Measurements from ENCODE around the gene CPN2.

Gene CPN2

DNA sequence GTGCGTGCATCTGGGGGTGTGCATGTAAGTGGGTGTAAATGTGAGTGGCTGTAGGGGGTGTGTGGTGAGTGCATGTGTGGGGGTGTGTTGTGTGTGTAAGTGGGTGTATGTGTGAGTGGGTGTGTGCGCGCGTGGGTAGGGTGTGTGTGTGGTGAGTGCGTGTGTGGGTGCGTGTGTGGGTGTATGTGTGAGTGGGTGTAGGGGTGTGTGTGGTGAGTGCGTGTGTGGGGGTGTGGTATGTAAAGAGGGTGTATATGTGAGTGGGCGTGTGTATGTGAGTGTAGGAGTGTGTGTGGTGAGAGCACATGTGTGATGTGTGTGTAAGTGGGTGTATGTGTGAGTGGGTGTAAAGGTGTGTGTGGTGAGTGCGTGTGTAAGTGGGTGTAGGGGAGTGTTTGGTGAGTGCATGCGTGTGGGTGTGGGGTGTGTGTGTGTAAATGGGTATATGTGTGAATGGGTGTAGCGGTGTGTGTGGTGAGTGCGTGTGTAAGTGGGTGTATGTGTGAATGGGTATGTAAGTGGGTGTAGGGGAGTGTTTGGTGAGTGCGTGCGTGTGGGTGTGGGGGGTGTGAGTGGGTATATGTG, 916 bp upstream of the CPN2 start:
- DNase-seq = no peak

DNA sequence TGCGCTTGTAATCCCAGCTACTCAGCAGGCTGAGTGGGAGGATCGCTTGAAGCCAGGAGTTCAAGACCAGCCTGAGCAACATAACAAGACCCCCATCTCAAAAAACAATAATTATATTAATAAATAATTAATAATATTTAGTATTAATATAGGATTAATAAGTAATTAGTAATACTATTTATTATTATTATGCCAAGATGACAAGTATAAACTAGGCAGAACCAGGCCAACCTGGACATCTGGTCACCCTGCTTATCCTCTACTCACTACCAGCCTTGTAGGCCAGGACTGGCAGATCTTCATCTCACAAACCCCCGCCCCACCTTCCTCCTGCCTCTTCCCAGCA, 429 bp downstream of the CPN2 start:
- no peak for DNase-seq

DNA sequence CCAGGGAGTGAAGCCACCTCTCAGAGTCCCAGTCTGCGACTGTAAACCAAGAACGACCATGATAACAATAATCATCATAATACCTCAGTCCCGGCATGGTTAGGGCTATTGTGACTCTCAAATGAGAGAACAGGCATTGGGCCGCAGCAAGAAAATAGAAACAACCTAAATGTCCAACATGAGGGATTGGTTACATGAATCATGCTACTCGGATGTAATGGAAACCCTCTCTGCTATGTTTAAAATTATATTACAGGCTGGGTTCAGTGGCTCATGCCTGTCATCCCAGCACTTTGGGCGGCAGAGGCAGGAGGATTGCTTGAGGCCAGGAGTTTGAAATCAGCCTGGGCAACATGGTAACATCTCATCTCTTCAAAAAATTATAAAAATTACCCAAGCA, 2.8 kb downstream of the CPN2 start:
- no peak for DNase-seq

DNA sequence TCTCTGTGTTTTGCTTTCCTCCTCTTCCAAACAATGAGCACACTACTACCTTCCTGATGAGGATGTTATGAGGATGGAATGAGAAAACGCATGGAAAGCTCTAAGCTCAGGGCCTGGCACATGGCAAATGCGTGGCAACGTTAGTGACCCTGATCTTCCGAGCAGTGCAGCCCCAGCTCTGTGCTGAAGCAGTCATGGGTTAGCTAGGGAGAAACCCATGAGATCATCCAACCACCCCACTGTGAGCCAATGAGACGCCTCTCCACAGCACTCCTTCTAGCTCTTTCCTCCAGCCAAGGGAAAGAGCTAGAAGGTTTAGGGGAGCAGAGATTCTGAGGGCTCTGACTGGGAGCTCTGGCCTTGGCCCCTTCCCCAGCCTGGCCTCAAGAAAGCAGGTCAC, 4.5 kb downstream of the CPN2 start:
- no peak for DNase-seq

DNA sequence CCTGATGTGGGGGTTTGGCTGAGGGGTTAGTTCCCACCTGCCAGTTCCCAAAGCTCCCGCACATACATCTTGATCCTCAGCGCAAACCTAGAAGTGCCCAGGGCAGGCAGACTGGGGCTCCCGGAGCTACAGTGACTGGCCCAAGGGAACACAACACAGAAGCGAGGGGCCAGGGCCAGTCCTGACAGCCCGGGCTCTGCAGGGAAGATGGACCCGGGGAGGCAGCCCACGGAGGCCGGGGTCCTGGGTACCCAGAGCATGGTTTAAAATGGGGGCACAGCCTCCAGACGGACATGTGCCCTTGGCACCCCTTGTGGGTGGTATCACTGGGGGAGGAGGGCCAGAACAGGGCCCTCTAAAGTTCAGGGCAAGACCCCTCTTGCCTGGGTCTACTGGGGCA, 5.1 kb downstream of the CPN2 start:
- no peak for DNase-seq

DNA sequence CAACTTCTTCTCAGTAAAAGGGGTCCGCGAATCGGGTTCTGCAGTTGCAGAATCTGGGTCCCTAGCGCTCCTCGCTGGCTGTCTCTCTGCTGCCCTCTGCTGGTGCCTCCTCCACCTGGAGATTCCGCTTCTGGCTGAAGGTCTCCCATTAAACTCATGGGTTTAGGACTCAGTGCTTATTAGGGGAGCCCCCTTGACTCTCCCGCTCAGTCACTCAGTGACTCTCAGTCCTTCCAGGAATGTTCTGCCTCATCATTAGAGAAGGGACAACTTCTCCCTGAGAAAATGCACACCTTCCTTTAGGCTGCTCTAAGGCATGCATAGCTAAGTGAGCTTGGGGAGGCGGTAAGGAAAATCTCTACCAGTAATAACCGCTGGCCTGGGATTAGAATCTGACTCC, 7.1 kb downstream of the CPN2 start:
- DNase-seq = peak; percentile 88

DNA sequence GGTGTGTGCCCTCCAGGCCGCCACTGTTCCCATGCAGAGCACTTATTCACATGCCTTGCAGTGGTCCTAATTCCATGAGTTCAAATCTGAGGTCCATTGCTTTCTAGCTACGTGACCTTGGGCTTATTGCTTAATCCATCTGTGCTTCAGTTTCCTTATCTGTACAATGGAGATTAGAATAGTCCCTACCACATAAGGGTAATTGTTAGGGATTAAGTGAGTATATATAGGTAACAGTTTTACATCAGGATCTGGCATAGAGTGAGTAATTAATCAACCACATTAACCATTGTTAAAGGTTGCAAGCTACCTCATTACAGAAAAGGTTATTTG, 7.6 kb downstream of the CPN2 start:
- DNase-seq = no peak

DNA sequence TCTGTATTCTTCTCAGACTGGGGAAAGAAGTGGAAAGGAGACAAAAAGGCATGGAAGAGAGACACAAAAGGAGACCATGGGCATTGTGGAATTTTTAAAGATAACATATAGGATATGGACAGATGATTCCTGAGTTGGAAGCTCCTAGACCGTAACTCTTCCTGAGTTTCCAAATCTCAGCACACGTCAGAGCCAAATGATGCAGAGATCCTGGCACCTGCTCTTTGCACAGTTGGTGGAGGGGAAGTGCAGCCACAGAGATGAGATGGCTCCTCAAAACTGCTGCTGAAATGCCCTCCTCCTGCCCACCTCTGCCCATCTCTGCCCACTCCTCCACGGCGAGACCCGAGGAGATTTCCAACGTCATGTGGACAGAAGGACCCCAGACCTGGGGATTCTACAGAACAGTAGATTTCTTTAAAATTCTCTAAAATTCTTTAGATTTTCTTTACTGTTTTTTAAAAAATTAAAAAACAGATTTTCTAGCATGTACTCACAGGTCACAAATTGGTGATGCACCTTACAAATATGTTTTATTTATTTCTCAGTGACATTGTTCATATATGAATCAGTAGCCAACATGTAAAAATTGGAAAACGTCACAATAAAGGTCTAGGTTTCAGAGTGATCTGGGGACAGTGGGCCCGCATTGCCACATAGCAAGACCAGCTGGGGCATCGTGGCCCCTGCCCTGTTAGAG, 8.1 kb downstream of the CPN2 start:
- no peak for DNase-seq

DNA sequence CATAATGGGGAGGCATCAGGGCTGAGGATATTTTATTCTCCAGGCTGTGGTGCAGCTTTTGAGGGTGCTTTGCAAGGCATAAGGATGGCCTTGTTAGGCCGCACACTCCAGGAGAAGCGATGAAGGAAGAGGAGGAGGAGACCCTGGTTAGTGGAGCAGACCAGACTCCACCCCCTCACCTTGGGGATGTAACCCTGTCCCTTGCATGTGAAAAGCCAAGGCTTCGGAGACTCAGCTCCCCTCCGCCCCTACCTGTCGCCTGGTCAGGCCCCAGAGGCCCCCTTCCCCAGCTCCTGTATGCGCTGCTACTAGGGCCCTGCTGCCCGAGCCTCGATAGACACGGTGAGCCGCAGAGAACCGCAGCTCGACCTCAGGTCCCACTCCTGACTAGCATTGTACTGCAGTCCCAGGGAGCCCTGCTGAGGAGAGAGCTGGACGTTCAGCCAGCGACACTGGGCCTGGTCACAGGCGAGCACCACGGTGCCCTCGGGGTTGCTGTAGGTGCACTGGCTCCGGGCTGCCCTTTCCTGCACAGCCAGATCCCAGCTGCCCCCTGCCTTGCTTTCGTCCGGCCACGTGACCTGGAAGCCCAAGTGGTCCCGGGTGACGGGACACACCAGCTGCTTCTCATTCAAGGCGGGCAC, 10.2 kb downstream of the CPN2 start:
- DNase-seq = no peak

DNA sequence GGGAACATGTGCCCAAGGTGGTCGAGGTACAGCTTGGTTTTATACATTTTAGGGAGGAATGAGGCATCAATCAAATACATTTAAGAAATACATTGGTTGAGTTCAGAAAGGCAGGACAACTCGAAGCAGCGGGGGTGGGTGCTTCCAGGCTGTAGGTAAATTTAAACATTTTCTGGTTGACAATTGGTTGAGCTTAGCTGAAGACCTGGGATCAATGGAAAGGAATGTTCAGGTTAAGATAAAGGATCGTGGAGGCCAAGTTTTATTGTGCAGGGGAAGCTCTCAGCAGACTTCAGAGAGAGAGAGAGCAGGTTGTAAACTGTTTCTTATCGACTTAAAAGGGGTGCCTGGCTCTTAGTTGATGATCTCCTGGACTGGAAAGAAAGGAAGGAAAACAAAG, 11.3 kb downstream of the CPN2 start:
- DNase-seq = no peak

DNA sequence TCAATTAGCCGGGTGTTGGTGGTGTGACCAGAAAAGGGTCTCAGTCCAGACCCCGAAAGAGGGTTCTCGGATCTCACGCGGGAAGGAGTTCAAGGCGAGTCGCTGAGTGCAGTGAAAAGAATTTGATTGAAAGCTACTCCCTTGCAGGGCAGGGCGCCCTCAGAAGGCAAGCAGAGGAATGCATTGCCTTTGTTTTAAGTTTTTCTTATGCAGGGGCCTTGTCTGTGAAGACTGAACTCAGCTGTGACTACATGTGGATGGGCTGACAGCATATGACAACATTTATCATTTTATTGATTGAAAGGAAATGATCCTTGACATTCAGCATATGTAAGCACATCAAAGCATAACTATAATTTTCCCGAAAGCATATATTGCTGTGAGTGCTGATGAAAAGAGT, 11.8 kb downstream of the CPN2 start:
- no peak for DNase-seq

DNA sequence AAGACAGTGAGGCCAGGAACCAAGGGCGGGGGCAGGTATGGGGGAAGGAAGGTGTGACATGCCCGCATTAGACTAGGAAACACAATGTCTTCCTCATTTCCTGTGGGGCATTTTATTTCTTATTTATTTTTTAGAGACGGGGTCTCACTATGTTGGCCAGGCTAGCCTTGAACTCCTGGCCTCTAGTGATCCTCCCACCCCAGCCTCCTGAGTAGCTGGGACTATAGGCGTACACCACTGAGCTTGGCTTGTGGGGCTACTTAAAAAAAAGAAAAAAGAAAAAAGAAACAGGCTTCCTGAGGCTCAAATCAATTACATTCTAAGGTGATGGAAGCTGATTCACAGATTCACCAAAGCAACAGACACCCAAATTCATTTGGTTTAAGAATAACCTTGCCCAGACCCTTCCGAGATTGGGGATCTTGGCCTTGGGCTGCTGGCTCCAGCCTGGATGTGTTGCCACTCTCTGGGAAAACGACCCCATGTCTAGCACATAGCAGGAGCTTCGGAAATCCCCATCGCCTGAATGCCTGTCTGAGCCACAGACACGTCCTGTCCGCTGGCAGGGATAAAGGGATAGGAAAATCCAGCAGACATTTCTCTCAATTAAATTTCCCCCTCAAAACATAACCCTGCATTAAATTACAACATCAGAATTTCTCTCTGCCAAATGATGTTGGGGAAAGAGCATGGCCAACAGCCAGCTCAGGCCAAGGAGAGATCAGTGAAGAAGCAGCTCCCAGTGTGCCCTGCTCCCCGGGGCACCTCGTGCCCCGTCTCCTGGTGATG, 13.0 kb downstream of the CPN2 start:
- no peak for DNase-seq

DNA sequence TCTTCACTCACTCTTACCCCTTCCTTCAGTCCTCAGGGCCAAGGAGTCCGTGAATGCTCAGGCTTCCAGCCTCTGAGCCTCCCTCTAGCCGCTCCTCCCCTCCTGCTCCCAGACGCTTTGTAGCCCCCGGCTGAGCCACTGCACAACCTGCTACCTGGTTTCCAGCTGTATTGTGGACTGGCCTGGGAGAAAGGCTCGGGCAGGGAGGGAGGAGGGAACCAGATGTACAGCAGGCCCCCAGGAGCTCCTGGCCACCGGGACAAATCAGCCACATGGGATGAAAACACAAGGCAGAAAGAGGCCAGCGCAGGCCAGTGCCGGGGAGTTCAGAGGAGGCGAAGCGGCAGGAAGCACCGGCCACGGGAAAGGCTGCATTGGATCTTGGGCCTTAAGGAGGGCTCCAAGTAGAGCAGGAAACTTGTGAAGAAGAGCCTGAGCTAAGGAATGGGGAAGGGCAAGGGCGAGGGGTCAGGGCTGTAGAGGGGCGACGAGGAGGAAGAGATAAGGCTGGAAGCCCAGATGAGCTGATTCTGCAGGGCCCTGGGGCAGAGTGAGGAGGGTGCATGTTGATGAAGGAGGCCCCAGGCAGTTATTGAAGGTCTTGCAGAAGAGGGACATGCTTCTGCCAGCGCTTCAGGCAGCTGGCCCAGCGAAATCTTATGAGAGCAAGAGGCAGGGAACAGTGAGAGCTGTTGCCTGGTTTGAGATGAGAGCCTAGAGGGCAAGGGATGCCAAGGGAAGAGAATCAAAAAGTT, 14.3 kb downstream of the CPN2 start:
- no peak for DNase-seq

DNA sequence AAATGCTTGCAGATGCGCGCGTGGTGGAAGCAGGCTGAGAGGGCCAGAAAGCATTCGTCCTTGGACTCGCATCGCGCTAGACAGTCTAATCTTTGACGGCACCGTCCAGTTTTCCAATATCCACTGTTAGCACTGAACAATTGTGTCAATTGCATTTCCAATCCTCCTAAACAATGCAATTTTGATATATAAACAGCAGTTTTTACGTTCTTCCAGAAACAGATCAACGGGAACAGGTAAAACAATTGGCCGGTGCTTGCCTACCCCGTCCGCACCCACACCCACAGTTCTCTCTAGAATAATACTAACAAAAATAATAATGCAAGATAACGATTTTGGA, 17.2 kb downstream of the CPN2 start:
- DNase-seq = no peak

DNA sequence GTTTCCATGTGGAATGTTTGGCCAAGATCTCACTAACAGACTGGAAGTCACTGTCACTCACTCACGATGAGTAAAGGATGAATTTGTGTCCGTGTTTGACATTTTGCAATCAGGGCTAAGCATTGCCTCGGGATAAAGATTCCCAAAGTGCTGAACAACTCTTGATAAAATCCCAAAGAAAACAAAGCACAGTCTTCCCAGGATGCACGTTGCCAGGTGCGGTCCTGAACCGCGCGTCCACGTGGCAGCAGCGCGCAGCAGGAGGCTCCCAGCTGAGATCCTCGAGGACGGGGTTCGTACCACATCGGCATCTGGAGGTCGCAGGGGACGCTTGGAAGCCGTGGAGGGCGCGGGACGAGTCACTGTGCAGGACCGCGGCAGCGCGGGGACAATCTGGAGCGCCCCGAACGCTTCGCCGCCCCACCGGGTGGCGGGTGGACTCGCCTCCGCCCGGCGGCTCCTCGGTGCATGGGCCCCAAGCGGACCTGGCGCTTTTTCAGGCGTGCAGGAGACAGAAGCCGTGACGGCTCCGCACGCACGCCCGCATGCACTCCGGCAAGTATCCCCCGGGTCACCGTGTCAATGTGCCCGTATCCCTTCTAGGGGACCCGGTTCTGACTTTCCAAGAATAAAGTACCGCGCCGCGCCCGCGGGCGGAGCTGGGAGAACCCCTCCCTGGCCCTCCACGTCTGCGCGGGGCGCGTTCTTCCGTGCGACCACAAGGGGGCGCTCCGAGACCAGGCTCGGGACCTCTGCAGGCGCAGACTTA, 17.7 kb downstream of the CPN2 start:
- peak; percentile 95 for DNase-seq

DNA sequence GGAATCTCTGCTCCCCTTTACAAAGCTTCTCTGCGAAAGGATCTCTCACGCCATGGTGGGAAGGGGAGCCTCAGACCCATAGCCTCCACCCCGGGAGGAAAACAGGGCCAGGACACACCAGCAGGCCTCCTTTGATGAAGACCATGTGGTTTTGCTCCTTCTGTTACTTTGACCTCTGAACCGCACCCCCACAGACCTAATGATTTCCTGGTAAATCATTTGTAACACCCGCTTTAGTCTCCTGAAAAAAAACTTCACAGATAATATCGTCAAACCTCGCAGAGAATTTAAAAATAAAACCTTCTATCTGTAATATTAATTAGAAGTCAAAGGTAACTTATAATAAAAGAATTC, 18.3 kb downstream of the CPN2 start:
- no peak for DNase-seq

DNA sequence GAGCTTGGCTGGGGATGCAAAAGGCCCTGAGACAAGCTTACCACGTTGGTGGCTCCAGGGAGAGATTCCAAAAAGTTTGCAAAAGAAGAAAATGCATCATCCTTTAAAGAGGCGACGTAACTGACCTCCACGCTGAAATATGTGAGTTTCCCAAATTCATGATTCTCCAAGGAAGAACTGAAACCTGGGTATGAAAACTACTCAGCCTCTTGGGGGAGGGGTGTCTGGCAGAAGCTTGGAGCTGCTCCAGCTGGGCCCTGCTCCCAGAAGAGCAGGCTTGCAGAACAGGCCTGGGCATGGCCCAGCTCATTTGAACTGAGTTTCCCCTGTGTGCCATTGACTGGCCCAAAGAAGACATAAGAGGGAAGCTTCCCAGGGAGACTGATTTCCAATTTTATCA, 20.5 kb downstream of the CPN2 start:
- no peak for DNase-seq

DNA sequence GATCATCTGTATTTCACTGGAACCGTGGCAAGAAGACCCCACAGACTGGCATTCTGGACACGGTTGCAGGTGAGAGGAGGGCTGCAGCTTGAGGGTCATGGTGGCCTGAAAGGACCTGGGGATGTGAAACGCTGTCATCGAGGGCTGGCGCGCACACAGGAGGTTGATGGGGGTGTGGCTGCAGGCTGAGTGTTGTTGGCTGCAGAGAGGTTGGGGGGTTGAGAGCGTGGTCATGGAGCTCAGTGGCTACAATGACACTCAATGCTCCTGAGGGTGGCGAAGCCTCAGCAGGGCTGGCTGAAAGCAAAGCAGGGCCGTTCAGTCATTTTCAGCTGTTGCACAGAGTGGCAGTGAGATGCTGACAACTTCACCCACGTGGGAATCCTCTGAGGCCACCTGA, 21.0 kb downstream of the CPN2 start:
- no peak for DNase-seq

DNA sequence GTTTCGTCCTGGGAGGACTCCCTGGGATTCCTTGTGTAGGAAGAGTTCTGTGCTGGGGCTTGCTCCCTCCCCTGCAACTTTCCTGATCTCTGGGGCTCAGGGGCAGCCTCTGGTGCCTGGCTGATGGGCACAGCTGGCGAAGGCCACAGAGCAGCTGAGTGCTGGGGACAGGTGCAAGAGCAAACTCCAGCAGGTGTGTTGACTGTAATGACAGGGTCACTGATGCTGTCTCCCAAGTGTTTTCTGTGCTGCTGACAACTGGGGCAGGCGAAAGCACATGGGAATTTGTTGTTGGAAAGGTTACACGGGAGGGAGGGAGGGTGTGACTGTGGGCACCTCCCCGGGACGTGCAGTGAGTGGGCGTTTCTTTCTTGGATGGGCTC, 21.6 kb downstream of the CPN2 start:
- no peak for DNase-seq

DNA sequence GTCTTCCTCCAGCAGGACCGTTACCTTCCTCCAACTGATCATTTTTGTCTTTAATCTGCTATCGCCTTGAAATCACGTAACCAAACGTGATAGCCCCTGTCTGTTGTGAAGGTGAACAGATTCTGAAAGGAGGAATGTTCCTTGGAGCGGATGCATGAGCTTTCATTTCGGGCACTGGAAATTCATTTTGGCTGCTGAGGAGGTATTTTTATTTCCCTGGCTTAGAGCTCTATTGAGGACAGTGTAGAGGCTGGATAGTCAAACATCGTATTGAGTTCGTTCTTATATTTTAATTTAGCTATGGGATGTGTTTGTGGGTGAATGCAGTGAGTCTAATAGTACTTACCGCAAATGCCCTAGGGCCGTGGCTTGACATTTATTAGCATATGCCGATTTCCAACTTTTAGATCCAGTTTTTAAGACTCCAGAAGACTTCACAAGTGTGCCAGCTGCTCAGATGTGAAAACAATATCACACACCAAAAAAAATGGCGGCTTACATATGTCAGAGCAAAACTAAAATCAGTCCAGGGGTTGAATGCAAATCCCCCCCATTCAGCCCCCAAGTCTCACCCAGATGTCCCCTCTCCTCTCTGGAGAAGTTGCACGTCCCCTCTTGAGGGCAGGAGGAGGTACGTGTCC, 22.1 kb downstream of the CPN2 start:
- DNase-seq = no peak

DNA sequence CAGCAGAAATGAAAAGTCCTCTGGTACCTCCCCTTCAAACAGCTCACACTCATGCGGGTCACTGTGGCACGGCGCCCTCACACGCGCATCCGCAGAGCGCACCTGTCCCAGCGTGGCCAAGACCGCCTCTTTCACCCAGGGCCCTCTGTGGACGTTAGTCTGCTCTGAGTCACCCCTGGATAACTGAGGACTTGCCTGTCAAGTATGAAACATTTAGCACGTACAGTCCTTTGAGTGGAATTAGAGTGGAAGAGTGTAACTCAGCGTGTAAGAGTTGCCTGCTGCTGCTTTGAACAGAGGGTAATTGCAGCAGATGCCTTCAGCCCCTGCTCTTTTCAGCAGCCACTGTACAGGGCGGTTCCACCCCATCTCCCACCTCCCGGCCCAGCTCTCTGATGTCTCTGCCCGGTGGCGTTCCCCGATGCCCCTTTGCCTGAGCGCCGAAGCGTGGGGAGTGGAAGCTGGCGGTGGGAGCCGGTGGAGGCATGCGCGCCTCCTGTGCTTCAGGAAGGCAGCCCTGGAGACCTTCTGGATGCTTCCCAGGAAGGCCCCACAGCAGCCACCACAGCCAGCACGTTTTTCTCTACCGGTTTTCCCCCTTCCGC, 23.0 kb downstream of the CPN2 start:
- DNase-seq = no peak
